HG02678 (cell line): Measurements from ENCODE around the gene MARCHF3.
"Not testable (repeated sequence)": the region's sequence is repeated elsewhere in the genome, so short reads cannot be mapped to it uniquely, and the experiment has no call there.

Experiments
- ATAC-seq: cut with Tn5 transposase; IDR thresholded peaks from one replicate; pipeline ENCODE4 v1.9.1; 2021; ENCODE audit warnings: mild to moderate bottlenecking, moderate library complexity; ENCODE audit not compliant: unreplicated experiment

The MARCHF3 gene, protein sequence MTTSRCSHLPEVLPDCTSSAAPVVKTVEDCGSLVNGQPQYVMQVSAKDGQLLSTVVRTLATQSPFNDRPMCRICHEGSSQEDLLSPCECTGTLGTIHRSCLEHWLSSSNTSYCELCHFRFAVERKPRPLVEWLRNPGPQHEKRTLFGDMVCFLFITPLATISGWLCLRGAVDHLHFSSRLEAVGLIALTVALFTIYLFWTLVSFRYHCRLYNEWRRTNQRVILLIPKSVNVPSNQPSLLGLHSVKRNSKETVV

DNA sequence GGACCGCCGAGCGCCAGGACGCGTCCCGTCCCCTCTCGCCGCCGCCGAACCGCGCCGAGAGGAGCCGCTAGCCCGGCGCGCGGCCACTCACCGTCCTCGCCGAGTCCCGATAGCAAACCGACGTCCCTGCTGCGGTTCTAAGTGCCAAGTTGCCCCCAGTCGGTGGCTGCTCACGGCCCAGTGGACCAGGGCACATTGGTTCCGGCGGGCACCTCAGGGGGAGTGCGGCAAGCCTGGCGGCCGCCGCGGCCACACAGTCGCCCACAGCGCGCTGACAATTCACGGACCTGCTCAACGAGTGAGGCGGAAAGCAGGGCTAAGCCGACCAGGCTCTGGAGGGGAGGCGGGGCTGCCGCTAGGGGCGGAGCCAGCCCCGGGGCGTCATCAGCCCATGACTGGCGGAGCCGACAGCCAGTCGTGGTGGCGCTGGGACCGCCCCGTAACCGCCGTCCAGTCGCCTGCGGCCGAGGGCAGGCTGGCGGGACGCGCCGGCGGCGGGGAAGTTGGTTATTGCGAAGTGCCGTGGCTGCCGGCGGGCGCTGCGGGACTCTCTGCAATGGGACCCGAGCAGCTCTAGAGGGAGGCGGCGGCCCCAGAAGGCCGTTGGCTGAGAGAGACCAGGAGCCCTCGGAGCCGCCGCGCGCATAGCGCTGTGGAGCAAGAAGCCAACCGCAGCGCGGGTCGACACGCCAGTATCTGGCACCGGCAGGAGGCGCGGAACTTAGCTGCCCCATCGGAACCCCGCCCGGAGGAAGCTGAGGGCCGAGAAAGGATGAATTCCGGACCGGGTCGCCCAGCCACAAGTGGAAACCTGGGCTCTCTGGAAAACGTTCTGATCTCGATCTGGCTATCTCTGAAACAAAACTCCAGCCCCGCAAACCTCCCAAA lies at the start of gene MARCHF3:
Gene MARCHF3 (minus strand): TSS at position 300 of the 888 bp plus-strand sequence. CDS start 112,387 bp downstream, outside the sequence.
- peak; percentile 94 for ATAC-seq

DNA sequence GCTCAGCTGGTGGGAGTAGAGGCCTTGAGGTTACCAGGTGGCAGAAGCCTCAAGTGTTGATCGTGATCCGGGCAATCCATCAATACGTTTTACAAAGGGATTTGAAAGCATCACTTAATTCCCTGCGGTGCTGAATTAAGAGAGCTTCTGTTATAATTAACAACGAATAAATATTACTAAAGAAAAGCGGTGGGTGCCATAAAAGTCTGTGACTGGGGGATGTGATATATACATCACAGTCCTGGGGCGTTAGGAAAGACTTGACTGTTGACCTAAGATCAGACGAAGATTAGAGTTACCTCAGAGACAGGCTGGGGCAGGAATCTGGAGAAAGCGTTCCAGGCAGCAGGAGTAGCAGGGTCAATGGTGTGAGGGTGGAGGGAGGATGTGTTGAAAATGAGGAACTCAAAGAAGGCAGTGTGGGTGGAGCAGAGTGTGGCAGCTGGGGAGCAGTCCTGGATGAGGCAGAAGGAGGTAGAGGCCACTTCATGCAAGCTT lies 49.7 kb upstream of the MARCHF3 start:
- ATAC-seq, result no peak

DNA sequence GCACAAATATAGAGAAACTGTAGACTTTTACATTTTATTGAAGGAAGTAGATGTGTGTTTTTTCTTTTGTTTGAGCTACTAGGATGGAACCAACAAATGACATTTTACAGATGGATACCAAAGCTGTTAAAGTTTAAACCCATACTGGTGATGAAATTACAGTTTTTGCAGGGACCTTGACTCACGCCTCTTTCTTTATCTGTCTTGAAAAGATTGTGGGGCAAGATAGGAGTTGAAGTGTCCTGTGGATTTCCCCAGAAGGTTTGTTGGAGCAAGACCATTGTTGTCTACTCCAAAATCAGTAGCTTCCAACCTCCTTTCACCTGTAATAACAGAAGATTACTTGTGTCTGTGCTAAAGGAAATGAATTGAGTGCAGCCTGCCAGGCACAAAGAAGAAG lies 47.0 kb upstream of the MARCHF3 start:
- no peak for ATAC-seq

DNA sequence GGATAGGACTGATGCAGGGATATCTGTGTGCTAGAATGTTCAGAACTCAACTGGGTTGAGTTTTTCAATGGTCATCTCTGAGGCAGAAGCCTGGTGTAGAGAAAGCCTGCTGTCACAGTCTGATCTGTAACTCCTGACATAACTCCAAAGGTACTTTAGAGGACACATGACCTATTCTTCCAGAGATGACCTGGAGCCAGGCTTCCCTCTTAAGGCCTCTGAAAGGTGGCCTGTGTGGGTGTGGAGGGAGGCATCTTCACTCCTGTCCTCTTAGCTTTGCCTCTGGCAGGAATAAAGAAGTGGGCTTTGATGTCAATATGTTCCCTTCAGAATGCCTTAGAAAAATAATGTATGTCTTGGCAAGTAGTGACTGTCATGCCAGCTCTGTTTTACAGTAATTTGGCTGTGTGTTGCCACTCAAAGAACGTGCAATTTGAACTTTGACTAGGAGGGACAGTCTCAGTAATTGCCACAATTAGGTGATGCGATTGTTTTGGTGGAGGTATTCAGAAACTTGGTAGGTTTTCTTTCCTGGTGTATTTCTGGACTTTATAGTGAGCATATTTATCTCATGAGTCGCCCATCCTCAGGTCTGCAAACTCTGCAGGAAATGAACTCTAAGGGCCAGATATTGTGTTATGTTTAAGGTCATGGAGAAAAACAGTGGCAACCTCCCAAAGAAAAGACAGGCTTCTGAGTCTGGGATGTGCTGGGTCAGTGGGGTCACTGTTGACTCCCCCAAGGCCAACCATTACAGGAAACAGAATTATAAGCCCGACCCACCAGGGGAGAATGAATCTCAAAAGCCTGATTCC lies 46.2 kb upstream of the MARCHF3 start:
- no peak for ATAC-seq

DNA sequence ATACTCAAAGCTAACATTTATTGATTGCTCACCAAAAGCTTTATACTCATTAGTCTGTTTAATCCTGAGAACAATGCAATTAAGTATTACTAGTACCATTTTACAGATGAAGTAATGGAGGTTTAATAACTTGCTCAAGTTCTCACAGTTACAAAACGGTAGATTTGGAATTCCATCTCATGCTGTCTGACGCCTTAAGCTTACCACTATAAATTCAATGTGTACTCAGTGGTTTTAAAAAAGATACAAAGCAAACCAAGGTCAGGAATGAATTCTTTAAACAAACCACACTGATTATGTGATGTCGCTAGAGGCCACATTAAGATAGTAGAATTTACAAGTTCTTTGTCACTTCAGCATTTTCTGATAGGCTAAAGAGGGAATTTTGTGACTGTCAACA lies 44.1 kb upstream of the MARCHF3 start:
- ATAC-seq, result no peak

DNA sequence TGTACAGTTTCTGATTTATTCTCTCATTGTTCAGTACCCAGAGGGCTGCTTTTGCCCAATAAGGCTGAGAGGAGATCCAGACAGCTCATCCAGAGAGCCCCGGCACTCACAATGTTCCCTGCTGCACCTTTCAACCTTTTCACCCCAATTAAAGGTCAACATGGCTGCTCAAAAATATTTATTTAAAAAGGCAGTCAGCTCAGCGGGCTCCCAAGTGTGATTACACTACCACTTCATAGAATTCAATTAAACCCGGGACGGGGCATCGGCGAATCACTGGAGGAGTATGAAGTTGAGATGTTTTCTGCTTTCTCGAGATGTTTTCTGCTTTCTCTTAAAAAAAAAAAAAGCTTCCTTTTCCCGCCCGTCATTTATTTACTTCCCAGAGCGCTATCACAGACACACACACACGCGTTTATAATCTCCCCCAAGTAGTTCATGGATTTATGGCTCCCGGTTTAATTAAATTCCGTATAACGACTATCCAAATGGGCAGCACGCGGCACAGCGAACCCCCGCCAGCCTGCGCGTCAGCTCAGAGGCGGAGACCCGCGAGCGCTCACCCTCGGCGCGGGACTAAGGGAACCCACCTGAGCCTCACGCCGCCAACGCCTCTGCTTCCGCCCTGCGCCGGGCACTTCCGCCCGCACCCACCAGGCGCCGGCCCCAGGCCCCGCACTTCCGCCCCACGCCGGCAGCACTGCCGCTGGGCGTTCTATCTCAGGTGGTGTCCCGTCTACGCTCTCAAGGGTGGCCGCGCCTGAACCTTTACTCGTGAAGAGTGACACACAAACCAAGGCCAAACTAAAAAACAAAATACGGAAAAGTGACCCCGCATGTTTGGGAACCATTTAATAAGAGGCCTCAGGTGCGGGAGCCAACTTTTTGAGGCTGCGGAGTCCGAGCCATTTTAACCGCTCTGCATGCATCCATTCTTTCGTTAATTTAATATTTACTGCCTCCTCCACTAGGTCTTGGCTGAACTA lies 42.8 kb upstream of the MARCHF3 start, which contains the start of gene C5orf63:
Gene C5orf63 (minus strand): TSS at position 642 of the 986 bp plus-strand sequence. CDS start 14,507 bp downstream, outside the sequence.
- peak; percentile 99 for ATAC-seq

DNA sequence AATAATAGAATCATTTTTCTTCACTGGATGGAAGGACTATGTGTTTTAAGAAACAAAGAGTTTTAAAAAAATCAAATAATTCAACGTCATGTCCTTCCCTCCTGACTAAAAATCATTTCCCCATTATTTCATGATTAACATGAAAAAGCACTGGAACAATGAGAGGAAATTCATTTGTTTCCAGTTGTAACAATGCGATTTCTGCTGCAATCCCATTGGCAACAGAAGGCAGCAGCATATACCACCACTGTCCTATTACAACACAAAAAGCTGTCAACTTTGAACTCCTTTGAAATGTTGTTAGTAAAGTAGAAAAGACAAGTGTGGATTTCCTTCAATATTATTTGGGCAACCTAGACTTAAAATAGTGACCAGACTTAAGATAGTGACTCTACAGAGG lies 39.9 kb upstream of the MARCHF3 start:
- ATAC-seq, result no peak

DNA sequence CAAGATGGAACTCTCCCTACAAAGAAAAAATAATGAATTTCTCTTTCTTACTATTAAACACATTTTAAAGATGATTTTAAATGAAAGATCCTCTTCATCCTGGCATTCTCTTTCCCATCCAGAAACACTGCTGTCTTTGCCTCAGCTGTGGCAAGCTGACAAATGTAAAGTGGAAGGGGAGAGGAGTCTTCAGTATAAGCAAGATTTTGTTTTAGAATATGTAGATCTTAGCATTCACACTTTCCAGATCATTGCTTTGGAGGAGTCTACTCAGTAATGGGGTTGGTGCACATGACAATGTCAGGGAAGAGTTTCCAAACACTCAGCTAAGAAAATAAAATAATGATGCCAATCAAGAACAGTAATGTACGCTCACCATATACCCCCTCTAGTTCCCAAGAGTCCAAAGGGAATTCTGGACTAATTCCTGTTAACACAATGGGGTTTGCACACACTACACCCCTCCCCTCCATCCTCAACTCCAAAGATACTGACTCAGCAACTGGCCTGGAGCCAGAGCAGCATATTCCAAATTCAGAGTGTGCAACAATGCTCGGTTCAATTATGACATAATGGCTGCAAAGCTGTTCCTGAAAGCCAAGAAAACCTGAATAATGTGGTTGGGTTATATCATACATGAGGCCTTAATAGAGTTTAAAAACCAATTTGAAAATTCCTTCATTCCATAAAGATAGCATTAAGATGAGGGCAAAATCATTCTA lies 38.3 kb upstream of the MARCHF3 start:
- ATAC-seq, result no peak

DNA sequence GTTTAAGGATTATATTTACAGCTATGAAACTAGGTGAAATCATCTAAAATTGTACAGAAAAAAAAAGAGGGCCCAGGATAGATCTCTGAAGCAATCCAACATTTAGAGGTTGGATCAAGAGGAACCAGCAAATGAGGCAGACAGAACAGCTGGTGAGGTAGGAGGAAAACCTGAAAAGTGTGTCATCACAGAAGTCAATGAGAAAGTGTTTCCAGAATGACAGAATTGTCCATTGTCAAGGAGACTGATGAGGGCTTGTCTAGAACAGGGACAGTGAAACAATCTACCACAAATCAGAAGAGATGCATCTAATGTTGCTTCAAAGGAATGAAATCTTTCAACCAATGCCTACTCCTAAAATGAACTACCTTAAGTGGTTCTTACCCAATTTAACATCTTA lies 36.4 kb upstream of the MARCHF3 start:
- no peak for ATAC-seq

DNA sequence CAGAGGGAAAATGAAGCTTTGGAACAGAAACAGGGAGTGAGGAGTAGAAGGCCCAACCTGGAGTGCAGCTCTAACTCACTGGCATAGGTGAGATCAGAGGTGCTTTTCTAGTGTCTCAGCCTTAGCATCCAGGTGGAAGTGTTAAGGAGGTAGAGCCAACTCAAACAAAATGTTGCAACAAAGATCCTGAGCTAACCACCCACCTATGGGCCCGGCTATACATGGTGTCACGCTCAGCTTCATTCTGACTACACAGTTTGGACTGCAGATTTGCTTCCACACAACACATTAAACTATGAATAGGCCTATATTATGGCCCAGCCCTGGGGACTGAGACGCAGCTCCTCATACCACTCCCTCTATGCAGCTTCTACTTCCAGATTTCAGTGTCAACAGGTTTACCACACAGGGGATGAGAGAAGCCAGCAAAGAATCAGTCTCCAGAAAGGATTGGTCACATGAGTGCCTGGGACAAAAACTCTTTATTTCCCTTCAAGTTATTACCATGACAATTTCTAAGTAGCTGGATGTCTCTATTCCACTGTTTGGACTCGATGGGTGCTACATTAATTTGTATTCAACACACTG lies 34.0 kb upstream of the MARCHF3 start:
- no peak for ATAC-seq

DNA sequence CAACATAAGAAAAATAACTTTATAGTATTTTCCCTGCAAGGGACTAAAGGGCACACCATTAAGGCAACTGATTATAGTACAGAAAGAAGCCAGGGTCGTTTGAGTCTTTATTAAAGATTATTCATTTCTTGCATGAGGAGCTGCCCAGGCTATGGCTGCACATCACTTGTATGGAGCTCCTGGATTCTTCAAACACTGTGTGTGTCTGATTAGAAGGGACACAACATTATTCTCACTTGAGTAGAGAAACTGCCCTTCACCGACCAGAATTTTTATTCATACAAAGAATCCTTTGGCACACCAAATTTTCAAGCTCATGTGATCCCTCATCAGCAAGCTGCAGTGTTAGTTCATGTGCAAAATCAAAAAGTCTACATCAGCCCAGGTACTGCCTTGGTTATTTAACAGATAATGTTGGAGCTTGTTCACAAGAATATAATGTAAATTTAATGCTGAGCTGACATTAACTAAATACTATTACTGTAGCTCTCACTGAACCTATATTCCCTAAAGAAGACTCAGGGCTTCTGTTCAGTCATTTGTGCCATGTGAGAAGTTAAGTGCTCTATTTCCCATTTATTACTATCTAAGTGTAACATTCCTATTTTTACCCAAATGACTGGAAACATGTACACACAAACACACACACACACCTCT lies 33.0 kb upstream of the MARCHF3 start:
- no peak for ATAC-seq

DNA sequence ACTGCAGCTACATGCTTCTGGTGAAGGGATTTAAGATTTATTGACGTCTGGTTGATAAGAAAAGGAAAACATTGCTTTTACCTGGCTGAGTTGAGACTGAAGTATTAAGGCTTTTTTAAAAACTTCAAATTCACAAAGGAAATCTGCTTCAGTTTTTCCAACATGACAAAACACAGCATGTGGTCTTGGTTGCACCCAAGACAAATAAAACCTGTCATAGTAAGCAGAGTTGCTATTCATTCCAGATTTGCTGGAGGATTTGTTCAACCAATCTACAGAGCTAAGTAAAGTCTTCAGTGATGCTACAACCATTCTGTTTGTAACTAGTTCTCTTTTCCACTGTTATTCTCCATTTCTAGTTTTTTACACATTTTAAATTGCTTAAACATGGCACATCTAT lies 31.6 kb upstream of the MARCHF3 start:
- no peak for ATAC-seq

DNA sequence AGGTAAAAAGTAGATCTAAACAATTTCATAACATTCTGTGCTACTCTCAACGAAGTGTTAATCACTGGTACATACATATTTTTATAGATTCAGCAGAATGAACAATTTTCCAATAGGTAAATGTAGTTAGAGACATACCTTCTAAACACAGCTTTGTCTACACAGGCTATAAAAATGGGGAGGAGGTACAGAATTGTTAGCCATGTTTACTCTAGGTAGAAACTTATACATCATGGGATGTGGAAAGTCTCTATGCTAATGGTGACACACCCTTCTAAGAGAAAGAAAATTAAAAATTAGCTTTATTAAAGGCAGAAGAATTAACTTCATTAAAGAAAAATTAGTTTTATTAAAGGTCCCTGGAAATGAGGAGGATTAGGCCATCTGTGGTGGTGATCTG lies 31.2 kb upstream of the MARCHF3 start:
- ATAC-seq, result no peak

DNA sequence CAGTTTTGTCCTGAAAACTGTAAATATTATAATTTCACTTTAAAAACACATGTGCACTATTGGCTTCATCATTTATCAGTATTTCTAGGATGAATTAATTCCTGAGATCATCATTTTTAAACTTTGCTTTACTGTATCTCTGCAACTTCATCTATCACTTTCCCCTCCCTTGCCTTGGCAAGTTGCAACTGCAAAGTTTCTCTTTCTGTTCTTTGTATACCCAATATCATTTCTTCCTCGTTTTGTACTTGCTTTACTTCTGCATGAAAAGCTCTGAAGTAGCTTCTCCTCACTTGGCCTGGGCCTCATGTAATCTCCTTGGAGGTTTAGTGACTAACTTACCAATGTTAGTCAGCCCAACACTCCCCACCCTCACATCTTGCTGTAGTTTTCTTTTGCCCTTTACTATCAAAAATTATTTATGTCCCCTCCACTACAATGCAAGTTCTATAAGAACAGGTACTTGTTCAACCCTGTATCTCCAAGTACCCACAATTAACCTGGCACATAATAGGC lies 30.2 kb upstream of the MARCHF3 start:
- ATAC-seq, result no peak

DNA sequence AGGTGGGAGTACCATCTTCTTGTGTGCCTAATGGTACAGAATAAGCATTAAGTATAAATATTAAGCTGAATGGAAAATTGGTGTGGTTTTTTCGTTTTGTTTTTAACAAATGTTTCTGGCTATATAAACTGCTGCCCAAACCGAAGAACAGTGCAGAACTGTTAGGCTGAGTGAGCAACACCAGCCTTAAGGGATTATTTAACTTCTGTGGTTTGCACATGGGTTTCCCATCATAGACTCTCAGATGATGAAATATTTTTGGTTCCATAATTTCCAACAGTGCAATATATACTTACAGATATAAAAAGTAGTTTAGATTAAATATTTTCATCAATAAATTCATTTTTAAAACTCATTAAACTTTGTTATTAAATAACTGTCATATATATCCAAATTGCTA lies 26.5 kb upstream of the MARCHF3 start:
- no peak for ATAC-seq

DNA sequence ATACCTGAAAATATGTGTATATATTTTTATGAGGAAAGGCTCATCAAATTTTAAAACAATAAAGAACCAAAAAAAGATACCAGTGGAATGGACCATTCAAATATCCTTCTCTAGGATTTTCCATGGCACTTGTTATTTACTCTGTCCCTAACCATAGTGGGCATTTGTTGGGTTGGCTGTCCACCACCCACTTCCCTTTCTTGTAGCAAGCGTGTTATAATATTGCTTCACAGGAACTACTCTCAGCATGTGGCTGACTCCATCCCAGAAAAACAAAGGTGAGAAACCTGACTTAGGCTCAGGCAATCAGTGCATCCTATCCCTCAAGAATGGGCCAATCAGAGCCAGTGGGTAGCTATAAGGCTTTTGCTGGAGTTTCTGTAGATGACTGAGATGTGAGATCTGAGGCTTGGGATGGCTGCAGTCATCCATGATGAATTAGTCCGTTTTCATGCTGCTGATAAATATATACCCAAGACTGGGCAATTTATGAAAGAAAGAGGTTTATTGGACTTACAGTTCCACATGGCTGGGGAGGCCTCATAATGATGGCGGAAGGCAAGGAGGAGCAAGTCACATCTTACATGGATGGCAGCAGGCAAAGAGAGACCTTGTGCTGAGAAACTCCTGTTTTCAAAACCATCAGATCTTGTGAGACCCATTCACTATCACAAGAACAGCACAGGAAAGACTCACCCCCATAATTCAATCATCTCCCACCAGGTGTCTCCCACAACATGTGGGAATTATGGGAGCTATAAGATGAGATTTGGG lies 25.7 kb upstream of the MARCHF3 start:
- ATAC-seq, result no peak

DNA sequence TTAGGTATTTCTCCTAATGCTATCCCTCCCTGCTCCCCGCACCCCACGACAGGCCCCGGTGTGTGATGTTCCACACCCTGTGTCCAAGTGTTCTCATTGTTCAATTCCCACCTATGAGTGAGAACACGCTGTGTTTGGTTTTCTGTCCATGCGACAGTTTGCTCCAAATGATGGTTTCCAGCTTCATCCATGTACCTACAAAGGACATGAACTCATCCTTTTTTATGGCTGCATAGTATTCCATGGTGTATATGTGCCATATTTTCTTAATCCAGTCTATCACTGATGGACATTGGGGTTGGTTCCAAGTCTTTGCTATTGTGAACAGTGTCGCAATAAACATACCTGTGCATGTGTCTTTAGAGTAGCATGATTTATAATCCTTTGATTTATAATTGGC lies 23.2 kb upstream of the MARCHF3 start:
- ATAC-seq, result not testable (repeated sequence)
